GM21528 (cell line): ENCODE measurements around the gene LSM7.

Experiments
- ATAC-seq: cut with Tn5 transposase; IDR thresholded peaks from one replicate; pipeline ENCODE4 v1.9.1; 2021; ENCODE audit warnings: mild to moderate bottlenecking, moderate library complexity; ENCODE audit not compliant: unreplicated experiment, low FRiP score

The LSM7 gene

DNA sequence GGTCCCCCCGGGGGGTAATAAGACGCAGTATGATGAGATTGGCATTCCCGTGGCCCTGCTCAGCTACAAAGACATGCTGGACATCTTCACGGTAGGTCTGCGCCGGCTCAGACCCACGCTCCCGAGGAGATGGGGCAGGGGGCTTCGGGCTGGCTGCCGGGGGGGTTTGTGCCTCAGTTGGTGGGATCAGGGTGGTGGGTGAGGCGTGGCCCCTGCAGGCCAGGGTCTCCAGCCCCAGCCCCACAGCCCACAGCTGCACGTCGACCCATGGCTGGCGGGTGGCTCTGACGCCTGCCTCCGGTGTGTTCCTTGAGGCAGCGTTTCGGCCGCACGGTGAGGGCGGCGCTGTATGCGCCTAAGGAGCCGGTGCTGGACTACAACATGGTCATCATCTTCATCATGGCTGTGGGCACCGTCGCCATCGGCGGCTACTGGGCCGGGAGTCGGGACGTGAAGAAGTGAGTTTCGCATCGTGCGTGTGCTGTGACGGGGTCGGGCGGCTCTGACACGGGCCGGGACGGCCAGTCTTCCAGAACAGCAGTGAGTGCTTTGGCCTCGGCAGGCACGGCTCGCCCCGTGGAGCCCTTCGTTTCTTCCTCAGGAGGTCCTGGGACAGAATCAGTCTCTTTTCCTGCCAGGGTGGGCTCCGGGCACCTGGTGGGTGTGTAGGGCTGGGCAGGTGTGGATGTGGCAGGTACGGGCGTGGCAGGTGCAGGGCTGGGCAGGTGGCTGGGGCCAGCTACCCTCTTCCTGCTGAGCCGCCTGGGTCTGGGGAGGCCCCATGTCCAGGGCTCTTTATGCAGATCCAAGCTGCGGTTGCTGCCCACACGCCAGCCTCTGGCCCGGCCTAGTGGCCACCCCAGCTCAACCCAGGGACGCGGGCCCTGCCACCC, 10.6 kb upstream of the LSM7 start:
- ATAC-seq, result no peak

GRCh38 chr19:2338055-2338615, 9.7 kb upstream of the LSM7 start:
- no peak for ATAC-seq

DNA sequence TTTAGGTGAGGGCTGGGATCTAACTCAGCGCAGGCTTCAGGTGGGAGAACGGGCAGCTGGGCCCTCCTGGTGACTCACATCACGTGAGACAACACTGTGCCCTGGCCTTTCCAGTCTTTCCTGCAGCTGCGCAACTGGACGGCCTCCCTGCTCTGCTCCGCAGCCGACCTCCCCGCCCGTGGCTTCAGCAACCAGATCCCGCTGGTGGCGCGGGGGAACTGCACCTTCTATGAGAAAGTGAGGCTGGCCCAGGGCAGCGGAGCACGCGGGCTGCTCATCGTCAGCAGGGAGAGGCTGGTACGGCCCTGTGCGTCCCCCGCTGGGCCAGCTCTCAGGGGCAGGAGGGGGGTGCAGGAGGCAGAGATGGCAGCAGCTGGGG, 8.9 kb upstream of the LSM7 start:
- ATAC-seq, result no peak

DNA sequence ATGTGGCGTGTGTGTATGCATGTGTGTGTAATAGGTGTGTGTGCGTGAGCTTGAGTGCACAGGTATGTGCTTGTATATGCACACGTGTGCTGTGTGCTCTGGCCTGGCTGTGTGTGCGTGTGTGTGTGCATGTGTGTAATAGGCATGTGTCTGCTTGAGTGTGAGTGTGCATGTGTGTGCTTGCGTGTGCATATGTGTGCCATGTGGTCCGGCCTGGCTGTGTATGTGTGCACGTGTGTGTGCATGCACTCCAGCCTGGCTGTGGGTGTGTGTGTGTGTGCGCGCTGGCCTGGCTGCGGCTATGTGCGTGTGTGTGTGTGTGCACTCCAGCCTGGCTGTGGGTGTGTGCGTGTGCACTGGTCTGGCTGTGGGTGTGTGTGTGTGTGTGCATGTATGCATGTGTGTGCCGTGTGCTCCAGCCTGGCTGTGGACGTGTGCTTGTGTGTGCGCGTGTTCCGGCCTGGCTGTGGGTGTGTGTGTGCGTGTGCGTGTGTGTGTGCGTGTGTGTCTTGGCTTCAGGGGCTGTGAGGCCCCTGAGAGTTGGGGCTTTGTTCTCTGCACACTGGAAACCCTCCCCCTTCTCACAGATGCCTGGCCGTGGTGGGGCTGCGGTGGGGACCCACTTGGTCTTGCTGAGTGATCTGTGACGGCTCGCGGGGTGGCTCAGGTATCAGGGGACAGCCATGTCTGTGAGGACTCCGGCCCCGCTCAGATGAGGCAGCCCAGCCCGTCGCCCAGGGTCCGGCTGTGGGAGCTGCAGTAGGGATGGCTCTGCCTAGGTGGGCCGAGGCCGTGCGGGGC, 8.3 kb upstream of the LSM7 start:
- no peak for ATAC-seq

GRCh38 chr19:2335848-2336247, 7.5 kb upstream of the LSM7 start:
- no peak for ATAC-seq

- ATAC-seq, result no peak
These were observed 6.8 kb upstream of the LSM7 start for GRCh38 chr19:2334986-2335846.

DNA sequence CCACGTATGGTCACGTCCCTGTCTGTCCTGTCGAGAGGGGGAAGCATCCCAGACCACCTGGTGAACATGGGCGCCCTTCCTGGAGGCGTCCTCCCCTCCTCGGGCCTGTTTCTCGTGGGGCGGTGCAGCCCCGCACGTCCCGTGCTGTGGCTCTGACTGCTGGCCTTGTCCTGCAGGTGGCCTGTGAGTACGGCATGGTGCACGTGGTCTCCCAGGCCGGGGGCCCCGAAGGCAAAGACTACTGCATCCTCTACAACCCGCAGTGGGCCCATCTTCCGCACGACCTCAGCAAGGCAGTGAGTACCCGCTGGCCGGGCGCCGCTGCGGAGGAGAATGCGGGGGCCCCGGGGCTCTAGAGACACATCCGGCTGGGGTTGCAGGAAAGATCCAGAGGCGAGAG, 6.0 kb upstream of the LSM7 start:
- ATAC-seq, result no peak

GRCh38 chr19:2333807-2334211, 5.4 kb upstream of the LSM7 start:
- ATAC-seq, result no peak

DNA sequence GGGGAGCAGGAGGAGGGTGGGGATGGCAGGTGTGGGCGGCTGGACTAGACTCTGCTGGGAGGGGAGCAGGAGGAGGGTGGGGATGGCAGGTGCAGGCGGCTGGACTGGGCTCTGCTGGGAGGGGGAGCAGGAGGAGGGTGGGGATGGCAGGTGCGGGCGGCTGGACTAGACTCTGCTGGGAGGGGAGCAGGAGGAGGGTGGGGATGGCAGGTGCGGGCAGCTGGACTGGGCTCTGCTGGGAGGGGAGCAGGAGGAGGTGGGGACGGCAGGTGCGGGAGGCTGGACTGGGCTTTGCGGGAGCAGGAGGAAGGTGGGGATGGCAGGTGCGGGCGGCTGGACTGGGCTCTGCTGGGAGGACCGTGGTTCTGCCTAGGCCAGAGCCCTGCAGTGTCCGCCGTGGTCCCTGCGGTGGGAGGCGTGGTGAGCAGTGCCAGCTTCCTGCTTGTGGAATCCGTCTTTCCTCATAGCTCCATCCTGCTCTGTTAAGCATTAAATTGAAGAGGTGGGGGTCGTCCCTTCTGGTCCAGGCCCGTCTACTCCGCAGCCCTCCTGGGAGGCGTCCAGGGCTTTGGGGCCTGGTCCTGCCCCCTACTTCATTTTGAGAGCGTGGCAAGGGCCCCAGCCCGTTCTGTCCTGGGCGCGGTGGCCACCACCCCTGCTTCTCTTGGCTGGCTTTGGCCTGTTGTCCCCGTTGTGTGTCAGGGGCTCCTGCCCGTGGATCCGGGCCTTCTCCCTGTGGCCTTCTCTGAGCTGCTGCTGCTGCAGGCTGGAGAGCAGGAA, 4.8 kb upstream of the LSM7 start:
- no peak for ATAC-seq

- no peak for ATAC-seq
These were observed 4.1 kb upstream of the LSM7 start for GRCh38 chr19:2332341-2333026.

DNA sequence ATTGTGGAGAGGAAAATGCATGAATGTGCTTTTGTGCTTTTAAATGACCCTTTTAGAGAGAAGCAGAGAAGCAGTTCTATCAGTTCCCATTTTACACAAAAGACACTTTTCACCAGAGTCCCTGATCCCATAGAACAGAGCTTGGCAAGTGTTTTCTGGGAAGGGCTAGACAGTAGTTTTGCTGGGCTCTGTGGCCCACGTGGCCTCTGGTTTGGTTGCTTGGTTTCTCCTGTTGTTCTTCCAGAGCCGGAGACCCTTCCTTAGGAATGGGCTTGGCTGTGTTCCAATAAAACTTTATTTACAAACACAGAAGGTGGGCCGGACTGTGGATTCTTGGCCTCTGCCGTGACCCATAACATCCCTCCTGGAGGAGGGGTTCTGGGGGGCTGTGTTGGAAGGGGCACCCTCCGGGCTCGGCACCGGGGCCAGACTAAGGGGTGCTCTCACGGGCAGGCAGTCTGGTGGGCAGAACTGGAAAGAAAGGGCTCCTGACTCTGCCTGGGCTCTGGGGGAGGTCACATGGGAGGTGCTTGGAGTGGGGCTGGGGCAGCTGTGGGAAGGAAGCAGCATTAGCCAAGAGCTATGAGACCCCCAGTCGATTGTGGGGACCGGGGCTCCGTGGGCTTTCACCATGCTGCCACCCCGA, 3.3 kb upstream of the LSM7 start:
- ATAC-seq, result no peak

DNA sequence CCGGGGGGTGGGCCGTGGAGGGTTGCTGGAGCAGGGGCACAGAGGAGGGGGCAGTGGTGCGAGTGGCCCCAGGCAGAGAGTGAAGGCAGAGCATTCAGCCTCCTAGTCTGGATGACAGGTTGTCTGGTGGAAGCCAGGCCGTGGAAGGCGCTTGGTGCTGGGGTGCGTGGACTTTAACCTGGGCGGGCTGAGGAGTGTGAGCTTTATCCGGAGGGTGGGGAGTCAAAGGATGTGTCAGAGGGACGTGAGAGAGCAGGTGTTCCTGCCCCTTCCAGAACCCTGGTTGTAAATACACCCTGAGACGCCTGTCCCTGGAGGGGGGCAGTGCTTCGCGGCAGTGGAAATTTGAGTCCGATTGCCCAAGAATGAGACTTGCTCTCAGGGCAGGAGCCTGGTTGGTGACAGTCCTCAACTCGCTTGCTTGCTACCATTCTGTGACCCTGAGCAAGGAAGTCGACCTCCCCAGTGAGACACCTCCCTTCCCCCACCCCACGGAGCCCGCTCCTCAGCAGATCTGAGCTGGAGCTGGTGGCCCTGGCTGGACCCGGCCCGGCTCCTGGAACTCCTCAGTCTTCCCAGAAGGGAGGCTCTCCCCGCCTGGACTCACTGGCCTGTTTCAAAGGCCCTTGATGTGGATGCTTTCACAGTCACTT, 2.4 kb upstream of the LSM7 start:
- ATAC-seq, result no peak

DNA sequence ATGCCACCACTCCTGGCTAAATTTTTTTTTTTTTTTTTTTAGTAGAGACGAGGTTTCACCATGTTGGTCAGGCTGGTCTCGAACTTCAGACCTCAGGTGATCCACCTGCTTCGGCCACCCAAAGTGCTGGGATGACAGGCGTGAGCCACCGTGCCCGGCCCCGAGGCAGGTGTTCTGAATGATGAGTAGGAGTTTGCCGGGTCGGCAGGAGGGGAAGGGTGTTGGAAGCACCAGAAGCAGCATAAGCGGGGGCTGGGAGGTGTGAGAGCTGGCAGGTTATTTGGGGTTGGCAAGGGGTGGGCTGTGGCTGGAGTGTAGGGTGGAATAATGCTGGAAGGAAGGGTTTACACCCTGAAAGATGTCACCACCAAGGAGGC, 1.9 kb upstream of the LSM7 start:
- ATAC-seq, result no peak

- no peak for ATAC-seq
These were observed 1.1 kb upstream of the LSM7 start for GRCh38 chr19:2329501-2329916.

- peak; percentile 1 for ATAC-seq
These were observed 728 bp upstream of the LSM7 start for GRCh38 chr19:2329149-2329478.

DNA sequence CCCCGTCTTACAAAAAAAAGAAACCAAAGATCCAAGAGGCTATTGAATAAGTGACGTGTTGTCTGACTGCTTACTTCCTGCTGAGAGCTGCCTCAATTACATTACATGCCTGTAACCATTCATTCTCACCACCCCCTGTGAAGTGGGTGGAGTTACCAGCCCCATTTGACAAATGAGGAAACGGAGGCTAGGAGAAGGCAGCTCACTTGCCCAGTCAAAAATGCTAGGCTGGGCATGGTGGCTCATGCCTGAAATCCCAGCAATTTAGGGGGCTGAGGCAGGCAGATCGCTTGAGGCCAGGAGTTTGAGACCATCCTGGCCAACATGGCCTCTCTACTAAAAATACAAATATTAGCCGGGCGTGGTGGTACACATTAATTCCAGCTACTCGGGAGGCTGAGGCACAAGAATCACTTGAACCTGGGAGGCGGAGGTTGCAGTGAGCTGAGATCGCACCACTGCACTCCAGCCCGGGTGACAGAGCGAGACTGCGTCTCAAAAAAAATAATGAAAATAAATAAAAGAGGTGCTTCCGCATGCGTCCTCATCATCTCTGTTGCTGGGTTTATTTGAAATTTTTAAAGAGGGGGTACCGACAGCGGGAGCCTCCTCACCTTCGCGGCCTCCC, 499 bp downstream of the LSM7 start:
- peak; percentile 42 for ATAC-seq

- no peak for ATAC-seq
These were observed 1.6 kb downstream of the LSM7 start for GRCh38 chr19:2326699-2327360.
